Immature natural killer cell (primary cell): ENCODE data around the gene KCNH2. TPM values are rescaled to one million over a fixed set of nuclear protein-coding genes. Genes with fewer than 3 reads are reported as not detected.
A peak's percentile ranks its signal among the peaks of the same experiment; 100 is the strongest.

Experiments
- DNase-seq, 3 donors: peaks; one replicate each; pipeline ENCODE4 v3.0.0; 2022; ENCODE audit warnings: mixed read lengths in 1 of 3
- H3K27ac Mint-ChIP-seq, 6 donors: one replicate each; pipeline ENCODE4 v1.8.0; 2020; ENCODE audit warnings: mixed read lengths in 6 of 6, mild to moderate bottlenecking in 5 of 6, inconsistent platforms in 4 of 6, moderate library complexity in 3 of 6
- H3K27me3 Mint-ChIP-seq, 3 donors: one replicate each; pipeline ENCODE4 v1.8.0; 2020 to 2021; ENCODE audit warnings: low read depth in 3 of 3, mild to moderate bottlenecking in 3 of 3, mixed read lengths in 3 of 3, moderate library complexity in 3 of 3, inconsistent platforms in 1 of 3
- H3K36me3 Mint-ChIP-seq, 3 donors: one replicate each; pipeline ENCODE4 v1.8.0; 2020; ENCODE audit warnings: mixed read lengths in 3 of 3, inconsistent platforms in 2 of 3, mild to moderate bottlenecking in 2 of 3
- H3K4me1 Mint-ChIP-seq, 2 donors: one replicate each; pipeline ENCODE4 v1.8.0; 2020; ENCODE audit warnings: inconsistent platforms in 2 of 2, mild to moderate bottlenecking in 2 of 2, mixed read lengths in 2 of 2, moderate library complexity in 1 of 2
- H3K4me3 Mint-ChIP-seq, 5 donors: one replicate each; pipeline ENCODE4 v1.8.0; 2020; ENCODE audit warnings: mild to moderate bottlenecking in 5 of 5, mixed read lengths in 5 of 5, inconsistent platforms in 3 of 5, moderate library complexity in 3 of 5
- H3K9me3 Mint-ChIP-seq, 6 donors: one replicate each; pipeline ENCODE4 v1.8.0; 2020; ENCODE audit warnings: mild to moderate bottlenecking in 6 of 6, mixed read lengths in 6 of 6, inconsistent platforms in 4 of 6, moderate library complexity in 3 of 6
- polyA plus RNA-seq, 3 donors: library from polyadenylated mRNA; unstranded; fragments of 300-500 nt; fragmentation: Illumina TruSeq; gene quantifications; one replicate each; pipeline ENCODE4 v1.2.3, GENCODE V29; 2021

KCNH2 gene
- polyA plus RNA-seq, 3 donors from 2014 or later, result not detected

DNA sequence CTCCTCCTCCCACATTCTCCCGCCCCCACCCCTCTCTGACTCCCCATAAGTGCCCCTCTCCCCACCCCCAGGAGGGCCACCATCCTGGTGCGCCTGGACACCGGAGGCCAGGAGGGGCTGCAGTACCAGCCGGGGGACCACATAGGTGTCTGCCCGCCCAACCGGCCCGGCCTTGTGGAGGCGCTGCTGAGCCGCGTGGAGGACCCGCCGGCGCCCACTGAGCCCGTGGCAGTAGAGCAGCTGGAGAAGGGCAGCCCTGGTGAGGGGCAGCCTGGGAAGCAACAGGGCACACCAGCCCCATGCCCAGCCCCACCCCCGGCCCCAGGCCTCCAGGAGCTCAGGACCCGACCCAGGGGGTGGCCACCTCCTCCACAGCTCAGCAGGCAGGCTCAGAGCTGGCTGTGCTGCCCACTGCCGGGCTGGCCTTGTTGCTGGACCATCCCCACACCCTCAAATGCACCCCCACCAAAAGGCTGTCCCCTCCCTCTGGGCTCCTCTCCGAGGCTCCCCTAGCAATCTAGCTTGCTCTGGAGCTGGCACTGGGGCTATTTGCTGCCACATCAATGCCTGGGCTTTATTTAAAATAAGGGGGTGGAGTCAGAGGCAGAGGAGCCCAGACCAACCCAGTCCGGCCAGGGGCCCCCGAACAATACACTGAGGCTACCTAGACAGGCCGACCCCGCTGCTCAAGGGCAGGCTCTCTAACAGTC lies 31.4 kb upstream of the KCNH2 start:
- peaks cover 67 to 74% of the 10 kb centered on the region in 2 donors for H3K4me1 Mint-ChIP-seq
- peaks cover 0 to 2% (median 0%) of the 10 kb centered on the region in 6 donors for H3K9me3 Mint-ChIP-seq
- peaks cover 0 to 2% (median 0%) of the 10 kb centered on the region in 3 donors for H3K36me3 Mint-ChIP-seq
- no peak overlapping the region for H3K4me3 Mint-ChIP-seq
- H3K27me3 Mint-ChIP-seq, result peaks cover 11 to 29% (median 24%) of the 10 kb centered on the region in 3 donors
- DNase-seq, result no peak
- H3K27ac Mint-ChIP-seq, result peak overlapping the region in 2 of 6 donors; percentile 77 to 92

DNA sequence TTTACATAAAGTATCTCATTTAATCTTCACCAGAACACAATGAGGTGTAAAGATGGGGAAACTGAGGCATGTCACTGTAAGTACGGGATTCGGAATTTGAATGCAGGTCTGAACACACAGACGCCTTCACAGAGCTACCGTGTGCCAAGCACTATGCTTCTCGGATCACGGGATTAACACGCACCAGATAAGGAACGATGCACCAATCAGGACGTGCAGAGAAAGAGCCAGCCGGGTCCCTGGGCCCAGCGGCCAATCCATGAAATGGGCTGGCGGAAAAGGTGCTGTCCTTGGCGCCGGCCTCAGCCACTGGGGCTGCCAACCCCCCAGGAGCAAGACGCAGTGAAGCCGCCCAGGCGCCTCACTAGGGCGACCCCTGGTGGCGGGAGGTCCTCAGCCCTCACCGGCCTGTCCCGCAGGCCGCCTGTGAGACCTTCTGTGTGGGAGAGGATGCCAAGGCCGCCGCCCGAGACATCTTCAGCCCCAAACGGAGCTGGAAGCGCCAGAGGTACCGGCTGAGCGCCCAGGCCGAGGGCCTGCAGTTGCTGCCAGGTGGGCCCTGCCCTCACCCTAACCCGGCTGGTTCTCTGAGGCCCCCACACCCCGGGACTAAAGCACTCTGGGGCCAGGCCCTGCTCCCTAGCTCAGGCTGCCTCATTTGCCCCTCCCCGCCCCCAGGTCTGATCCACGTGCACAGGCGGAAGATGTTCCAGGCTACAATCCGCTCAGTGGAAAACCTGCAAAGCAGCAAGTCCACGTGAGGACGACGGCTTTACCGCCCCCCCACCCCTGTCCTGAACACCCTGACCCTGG lies 30.6 kb upstream of the KCNH2 start:
- Mint-ChIP-seq H3K27me3 (peaks cover 4 to 23% (median 16%) of the 10 kb centered on the region in 3 donors), H3K9me3 (peaks cover 0 to 2% (median 0%) of the 10 kb centered on the region in 6 donors), H3K4me1 (peaks cover 59 to 67% of the 10 kb centered on the region in 2 donors), H3K36me3 (peaks cover 0 to 3% (median 0%) of the 10 kb centered on the region in 3 donors), H3K27ac (peak overlapping the region; percentile 60 to 92 (median 85)), H3K4me3 (peak overlapping the region; percentile 73 to 87 (median 79))
- DNase-seq, result peak; percentile 59 to 80 (median 76)

DNA sequence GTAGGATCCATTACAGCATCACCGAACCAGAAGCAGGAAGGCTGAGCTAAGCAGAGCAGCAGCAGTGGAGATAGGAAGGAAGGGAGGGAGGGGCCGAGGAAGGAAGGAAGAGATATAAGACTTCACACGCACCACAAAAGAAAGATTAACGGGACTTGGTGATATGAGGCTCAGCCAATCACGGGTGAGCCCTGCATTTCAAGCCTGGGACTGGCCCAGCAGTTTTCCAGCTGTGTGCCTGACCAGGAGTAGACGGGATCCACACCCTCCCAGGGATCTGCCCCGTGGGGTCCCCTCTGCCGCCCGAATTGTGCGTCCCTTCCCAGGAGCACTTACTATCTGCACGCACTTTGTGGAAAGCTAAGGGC lies 30.0 kb upstream of the KCNH2 start:
- Mint-ChIP-seq H3K4me3 (peak overlapping the region; percentile 73 to 87 (median 79)), H3K9me3 (no peaks in the 10 kb centered on the region), H3K36me3 (peaks cover 0 to 3% (median 0%) of the 10 kb centered on the region in 3 donors), H3K4me1 (peaks cover 57 to 63% of the 10 kb centered on the region in 2 donors), H3K27ac (peak overlapping the region; percentile 60 to 92 (median 85)), H3K27me3 (peaks cover 0 to 21% (median 11%) of the 10 kb centered on the region in 3 donors)
- DNase-seq, result no peak

DNA sequence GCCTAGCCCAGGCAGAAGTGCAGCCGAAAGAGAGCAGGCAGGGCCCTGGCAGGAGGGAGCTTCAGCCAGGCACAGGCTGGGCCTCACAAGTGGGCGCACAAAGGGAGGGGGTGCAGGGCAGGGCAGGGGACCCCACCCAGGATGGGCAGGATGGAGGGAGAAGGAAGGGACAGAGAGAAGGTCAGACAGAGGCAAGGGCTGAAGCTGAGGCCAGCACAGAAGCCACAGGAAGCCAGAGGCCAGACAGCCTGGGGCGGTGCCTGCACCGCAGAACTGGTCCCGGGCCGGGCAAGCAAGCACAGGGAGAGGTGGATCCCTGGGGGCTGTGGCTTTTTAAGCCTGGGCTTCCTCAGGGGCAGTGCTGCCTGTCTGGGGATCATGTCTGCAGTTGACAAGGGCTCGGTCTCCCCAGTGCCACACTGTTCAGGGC lies 29.4 kb upstream of the KCNH2 start:
- Mint-ChIP-seq H3K4me1 (peaks cover 51 to 57% of the 10 kb centered on the region in 2 donors), H3K27ac (peak overlapping the region in 5 of 6 donors; percentile 80 to 92 (median 88)), H3K9me3 (no peaks in the 10 kb centered on the region), H3K36me3 (peaks cover 0 to 3% (median 0%) of the 10 kb centered on the region in 3 donors), H3K4me3 (peak overlapping the region; percentile 73 to 87 (median 79)), H3K27me3 (peaks cover 0 to 16% (median 7%) of the 10 kb centered on the region in 3 donors)
- no peak for DNase-seq

DNA sequence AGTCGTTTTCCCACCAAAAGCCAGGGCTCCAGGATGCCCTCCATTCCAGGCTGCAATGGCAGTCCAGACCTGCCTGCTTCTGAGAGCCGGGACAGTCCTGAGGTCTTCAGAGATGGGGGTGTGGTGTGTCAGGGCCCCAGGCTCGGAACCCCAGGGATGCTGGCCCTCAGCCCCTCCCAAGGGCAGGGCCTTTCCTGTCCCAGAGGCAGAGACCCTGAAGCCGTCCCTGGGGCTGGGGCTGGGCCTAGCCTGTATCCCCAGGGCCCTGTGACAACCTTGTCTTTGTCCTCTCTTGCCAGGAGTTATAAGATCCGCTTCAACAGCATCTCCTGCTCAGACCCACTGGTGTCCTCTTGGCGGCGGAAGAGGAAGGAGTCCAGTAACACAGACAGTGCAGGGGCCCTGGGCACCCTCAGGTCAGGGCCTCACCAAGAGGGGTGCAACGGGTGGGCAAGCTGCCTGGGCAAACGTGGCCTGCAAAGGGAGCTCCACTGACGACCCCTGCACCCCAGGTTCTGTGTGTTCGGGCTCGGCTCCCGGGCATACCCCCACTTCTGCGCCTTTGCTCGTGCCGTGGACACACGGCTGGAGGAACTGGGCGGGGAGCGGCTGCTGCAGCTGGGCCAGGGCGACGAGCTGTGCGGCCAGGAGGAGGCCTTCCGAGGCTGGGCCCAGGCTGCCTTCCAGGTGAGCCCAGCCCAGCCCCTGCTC lies 28.6 kb upstream of the KCNH2 start:
- Mint-ChIP-seq H3K4me1 (peaks cover 43 to 55% of the 10 kb centered on the region in 2 donors), H3K9me3 (no peaks in the 10 kb centered on the region), H3K27ac (peak overlapping the region in 1 of 6 donors; percentile 91), H3K36me3 (peaks cover 0 to 3% (median 0%) of the 10 kb centered on the region in 3 donors), H3K4me3 (peak overlapping the region in 1 of 5 donors; percentile 33), H3K27me3 (peaks cover 0 to 12% (median 7%) of the 10 kb centered on the region in 3 donors)
- no peak for DNase-seq

DNA sequence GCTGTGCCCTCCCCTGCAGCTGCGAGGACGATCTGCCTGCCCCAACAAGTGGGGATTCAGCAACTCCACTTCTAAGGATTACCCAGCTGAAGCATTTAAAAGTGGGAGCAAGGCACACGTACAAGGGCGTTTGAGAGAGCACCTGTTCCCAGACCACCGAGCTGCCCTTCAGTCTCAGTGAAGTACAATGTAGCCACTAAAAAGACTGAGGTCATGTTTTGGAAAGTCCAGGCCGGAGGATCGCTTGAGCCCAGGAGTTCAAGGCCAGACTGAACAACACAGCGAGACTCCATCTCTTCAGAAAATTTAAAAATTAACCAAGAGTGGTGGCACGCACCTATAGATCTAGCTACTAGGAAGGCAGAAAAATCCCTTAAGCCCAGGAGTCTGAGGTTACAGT lies 27.4 kb upstream of the KCNH2 start:
- H3K4me3 Mint-ChIP-seq, result no peak overlapping the region
- H3K36me3 Mint-ChIP-seq, result peaks cover 0 to 3% (median 0%) of the 10 kb centered on the region in 3 donors
- peaks cover 0 to 9% (median 7%) of the 10 kb centered on the region in 3 donors for H3K27me3 Mint-ChIP-seq
- H3K4me1 Mint-ChIP-seq, result peaks cover 39 to 53% of the 10 kb centered on the region in 2 donors
- no peak for DNase-seq
- H3K9me3 Mint-ChIP-seq, result no peaks in the 10 kb centered on the region
- H3K27ac Mint-ChIP-seq, result peak overlapping the region in 1 of 6 donors; percentile 40

DNA sequence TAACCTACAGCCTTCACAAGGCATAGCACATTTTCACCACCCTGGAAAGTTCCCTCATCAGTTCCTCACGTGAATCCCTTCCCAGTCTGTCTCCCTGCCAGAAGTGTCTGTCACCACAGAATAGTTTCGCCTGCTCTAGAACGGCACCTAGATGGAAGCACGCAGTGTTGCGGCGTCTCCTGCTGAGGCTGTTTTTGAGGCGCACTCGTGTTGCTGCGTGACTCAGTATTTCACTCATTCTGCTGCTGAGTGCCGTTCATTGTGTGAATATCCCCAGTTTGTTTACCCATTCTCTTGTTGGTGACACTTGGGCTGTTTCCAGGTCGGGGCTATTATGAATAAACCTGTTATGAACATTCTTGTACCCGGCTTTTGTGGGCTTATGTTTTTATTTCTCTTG lies 25.5 kb upstream of the KCNH2 start:
- no peak for DNase-seq
- peaks cover 46% of the 10 kb centered on the region in 2 donors for H3K4me1 Mint-ChIP-seq
- H3K4me3 Mint-ChIP-seq, result no peak overlapping the region
- no peaks in the 10 kb centered on the region for H3K9me3 Mint-ChIP-seq
- peaks cover 8 to 16% (median 15%) of the 10 kb centered on the region in 3 donors for H3K27me3 Mint-ChIP-seq
- H3K36me3 Mint-ChIP-seq, result peaks cover 0 to 3% (median 0%) of the 10 kb centered on the region in 3 donors
- H3K27ac Mint-ChIP-seq, result no peak overlapping the region

DNA sequence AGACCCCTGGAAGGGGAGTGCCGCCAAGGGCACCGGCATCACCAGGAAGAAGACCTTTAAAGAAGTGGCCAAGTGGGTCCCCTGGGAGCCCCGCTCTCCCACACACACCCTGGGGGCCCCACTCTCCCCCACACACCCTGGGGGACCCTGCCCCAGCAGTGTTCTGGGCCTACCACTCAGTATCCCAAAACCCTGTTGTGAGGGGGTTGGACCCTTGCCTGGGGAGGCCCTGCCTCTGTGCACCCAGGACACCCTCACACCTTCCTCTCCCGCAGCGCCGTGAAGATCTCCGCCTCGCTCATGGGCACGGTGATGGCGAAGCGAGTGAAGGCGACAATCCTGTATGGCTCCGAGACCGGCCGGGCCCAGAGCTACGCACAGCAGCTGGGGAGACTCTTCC lies 23.4 kb upstream of the KCNH2 start:
- DNase-seq, result no peak
- peaks cover 8 to 21% (median 20%) of the 10 kb centered on the region in 3 donors for H3K27me3 Mint-ChIP-seq
- no peaks in the 10 kb centered on the region for H3K9me3 Mint-ChIP-seq
- H3K36me3 Mint-ChIP-seq, result peaks cover 0 to 3% (median 0%) of the 10 kb centered on the region in 3 donors
- peaks cover 36 to 40% of the 10 kb centered on the region in 2 donors for H3K4me1 Mint-ChIP-seq
- H3K4me3 Mint-ChIP-seq, result no peak overlapping the region
- H3K27ac Mint-ChIP-seq, result peak overlapping the region in 1 of 6 donors; percentile 36

DNA sequence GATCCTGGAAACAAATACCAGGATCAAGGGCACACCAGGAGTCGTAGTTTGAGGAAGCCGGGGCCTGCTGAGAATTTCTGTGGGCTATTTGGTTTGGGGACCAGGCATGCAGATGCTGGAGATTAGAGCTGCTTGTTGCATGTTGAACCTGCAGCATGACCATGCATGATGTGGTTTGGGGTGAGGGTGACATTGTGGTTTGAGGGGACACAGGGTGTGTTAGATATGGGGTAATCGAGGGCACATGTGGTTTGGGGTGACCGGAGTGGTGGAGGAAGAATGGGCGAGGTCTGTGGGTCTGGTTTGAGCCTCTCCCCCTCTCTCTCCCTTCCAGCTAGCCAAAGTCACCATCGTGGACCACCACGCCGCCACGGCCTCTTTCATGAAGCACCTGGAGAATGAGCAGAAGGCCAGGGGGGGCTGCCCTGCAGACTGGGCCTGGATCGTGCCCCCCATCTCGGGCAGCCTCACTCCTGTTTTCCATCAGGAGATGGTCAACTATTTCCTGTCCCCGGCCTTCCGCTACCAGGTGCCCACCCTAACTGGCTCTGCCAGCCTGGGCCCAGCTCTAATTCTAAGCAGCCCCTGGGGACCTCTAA lies 22.9 kb upstream of the KCNH2 start:
- peaks cover 8 to 21% (median 20%) of the 10 kb centered on the region in 3 donors for H3K27me3 Mint-ChIP-seq
- DNase-seq, result no peak
- H3K4me1 Mint-ChIP-seq, result peaks cover 31 to 37% of the 10 kb centered on the region in 2 donors
- H3K9me3 Mint-ChIP-seq, result no peaks in the 10 kb centered on the region
- H3K4me3 Mint-ChIP-seq, result peak overlapping the region in 2 of 5 donors; percentile 38 to 54
- H3K27ac Mint-ChIP-seq, result peak overlapping the region in 4 of 6 donors; percentile 54 to 86 (median 64)
- H3K36me3 Mint-ChIP-seq, result peaks cover 0 to 3% (median 0%) of the 10 kb centered on the region in 3 donors

DNA sequence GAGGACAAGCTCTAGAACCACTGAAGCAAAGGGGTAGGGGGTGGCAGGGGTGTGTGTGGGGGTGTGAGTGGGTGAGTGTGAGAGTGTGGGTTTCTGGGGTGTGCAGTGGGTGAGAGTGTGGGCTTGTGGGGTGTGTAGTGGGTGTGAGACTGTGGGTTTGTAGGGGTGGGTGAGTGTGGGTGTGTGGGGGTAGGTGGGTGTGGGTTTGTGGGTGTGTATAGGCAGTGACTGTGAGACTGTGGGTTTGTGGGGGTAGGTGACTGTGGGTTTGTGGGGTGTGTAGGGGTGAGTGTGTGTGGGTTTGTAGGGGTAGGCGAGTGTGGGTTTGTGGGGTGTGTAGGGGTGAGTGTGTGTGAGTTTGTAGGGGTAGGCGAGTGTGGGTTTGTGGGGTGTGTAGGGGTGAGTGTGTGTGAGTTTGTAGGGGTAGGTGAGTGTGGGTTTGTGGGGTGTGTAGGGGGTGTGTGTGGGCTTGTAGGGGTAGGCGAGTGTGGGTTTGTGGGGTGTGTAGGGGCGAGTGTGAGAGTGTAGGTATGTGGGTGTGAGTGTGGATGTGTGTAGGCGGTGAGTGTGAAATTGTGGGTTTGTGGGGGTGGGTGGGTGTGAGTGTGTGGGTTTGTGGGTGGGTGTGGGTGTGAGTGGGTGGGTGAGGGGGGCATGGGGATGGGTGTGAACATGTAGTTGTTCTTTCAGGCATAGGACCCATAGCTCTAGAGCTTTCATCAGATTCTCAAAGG lies 21.5 kb upstream of the KCNH2 start:
- peak; percentile 68 to 74 (median 72) for DNase-seq
- Mint-ChIP-seq H3K9me3 (no peaks in the 10 kb centered on the region), H3K4me1 (peaks cover 30 to 38% of the 10 kb centered on the region in 2 donors), H3K4me3 (peak overlapping the region in 3 of 5 donors; percentile 4 to 25 (median 7)), H3K36me3 (peaks cover 0 to 3% (median 0%) of the 10 kb centered on the region in 3 donors), H3K27me3 (peaks cover 8 to 21% (median 19%) of the 10 kb centered on the region in 3 donors), H3K27ac (peak overlapping the region in 5 of 6 donors; percentile 63 to 86 (median 77))

DNA sequence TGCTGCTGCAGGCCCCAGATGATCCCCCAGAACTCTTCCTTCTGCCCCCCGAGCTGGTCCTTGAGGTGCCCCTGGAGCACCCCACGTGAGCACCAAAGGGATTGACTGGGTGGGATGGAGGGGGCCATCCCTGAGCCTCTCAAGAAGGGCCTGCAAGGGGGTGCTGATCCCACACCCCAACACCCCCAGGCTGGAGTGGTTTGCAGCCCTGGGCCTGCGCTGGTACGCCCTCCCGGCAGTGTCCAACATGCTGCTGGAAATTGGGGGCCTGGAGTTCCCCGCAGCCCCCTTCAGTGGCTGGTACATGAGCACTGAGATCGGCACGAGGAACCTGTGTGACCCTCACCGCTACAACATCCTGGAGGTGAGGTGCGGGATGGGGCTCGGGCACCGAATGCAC lies 20.9 kb upstream of the KCNH2 start:
- peak overlapping the region in 4 of 6 donors; percentile 19 to 82 (median 70) for H3K27ac Mint-ChIP-seq
- peaks cover 30 to 43% of the 10 kb centered on the region in 2 donors for H3K4me1 Mint-ChIP-seq
- H3K4me3 Mint-ChIP-seq, result no peak overlapping the region
- DNase-seq, result no peak
- H3K36me3 Mint-ChIP-seq, result no peaks in the 10 kb centered on the region
- no peaks in the 10 kb centered on the region for H3K9me3 Mint-ChIP-seq
- peaks cover 8 to 21% (median 21%) of the 10 kb centered on the region in 3 donors for H3K27me3 Mint-ChIP-seq

DNA sequence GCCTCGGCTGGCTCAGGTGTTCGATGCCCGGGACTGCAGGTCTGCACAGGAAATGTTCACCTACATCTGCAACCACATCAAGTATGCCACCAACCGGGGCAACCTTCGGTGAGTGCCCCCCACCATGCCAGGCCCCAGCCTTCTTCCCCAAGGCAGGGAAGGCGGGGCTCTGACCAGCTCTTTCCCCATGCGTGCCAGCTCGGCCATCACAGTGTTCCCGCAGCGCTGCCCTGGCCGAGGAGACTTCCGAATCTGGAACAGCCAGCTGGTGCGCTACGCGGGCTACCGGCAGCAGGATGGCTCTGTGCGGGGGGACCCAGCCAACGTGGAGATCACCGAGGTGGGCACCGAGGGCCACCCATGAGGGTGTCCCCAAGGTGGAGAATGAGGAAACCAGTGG lies 20.2 kb upstream of the KCNH2 start:
- H3K27ac Mint-ChIP-seq, result peak overlapping the region in 2 of 6 donors; percentile 19 to 35
- H3K4me1 Mint-ChIP-seq, result peaks cover 30 to 46% of the 10 kb centered on the region in 2 donors
- no peak for DNase-seq
- H3K27me3 Mint-ChIP-seq, result peaks cover 8 to 22% (median 21%) of the 10 kb centered on the region in 3 donors
- no peaks in the 10 kb centered on the region for H3K9me3 Mint-ChIP-seq
- no peaks in the 10 kb centered on the region for H3K36me3 Mint-ChIP-seq
- no peak overlapping the region for H3K4me3 Mint-ChIP-seq
